A673 (cell line): ENCODE results near the gene TMED7. TPM values are rescaled to one million over a fixed set of nuclear protein-coding genes. Genes with fewer than 3 reads are reported as not detected.

ENCODE experiments used
- BruUV-seq: library from RNA; stranded (reverse); fragments of 400-500 nt; replicated peaks from 2 replicates; lab custom pipeline; 2021; lab: Mats Ljungman, UMichigan
- CTCF ChIA-PET: fragments of 300-600 bp; sonication (Branson Sonifier 250); formaldehyde crosslinking; loops from one replicate; lab custom pipeline; 2022; ENCODE audit warnings: antibody characterized with exemption; lab: Charles Lee
- POLR2A ChIA-PET: fragments of 300-600 bp; sonication (Branson Sonifier 250); formaldehyde crosslinking; loops from one replicate; lab custom pipeline; 2022; ENCODE audit warnings: antibody characterized with exemption; ENCODE audit not compliant: low non-redundant PET; lab: Charles Lee
- DNase-seq: peaks from one replicate; pipeline ENCODE4 v3.0.0-alpha.2; 2015; ENCODE audit warnings: low spot score
- H3K27ac ChIP-seq: fragments of 200-600 bp; sonication (generic); 2 replicates; pipeline ENCODE4 v1.5.1; 2016; ENCODE audit warnings: mixed run types, low read depth, mild to moderate bottlenecking, mixed read lengths, antibody characterized with exemption, low read length; ENCODE audit not compliant: poor library complexity, severe bottlenecking
- H3K27me3 ChIP-seq: fragments of 200-600 bp; sonication (generic); replicated peaks from 2 replicates; pipeline ENCODE4 v1.6.1; 2017; ENCODE audit warnings: mixed run types, low read depth, mild to moderate bottlenecking, mixed read lengths, antibody characterized with exemption, low read length; ENCODE audit not compliant: insufficient read depth, poor library complexity
- H3K36me3 ChIP-seq: fragments of 200-600 bp; sonication (generic); 2 replicates; pipeline ENCODE4 v1.6.1; 2016; ENCODE audit warnings: mixed run types, mild to moderate bottlenecking, mixed read lengths, antibody characterized with exemption, low read length; ENCODE audit not compliant: insufficient read depth, poor library complexity, severe bottlenecking
- H3K4me1 ChIP-seq: fragments of 200-600 bp; sonication (generic); 2 replicates; pipeline ENCODE4 v1.6.1; 2017; ENCODE audit warnings: mixed run types, mild to moderate bottlenecking, mixed read lengths, antibody characterized with exemption, low read length; ENCODE audit not compliant: insufficient read depth, poor library complexity, severe bottlenecking
- H3K4me3 ChIP-seq: fragments of 200-600 bp; sonication (generic); 2 replicates; pipeline ENCODE4 v1.5.1; 2016; ENCODE audit warnings: low read depth, mixed run types, mild to moderate bottlenecking, mixed read lengths, low read length; ENCODE audit not compliant: poor library complexity, severe bottlenecking
- H3K9me3 ChIP-seq: fragments of 200-600 bp; sonication (generic); 2 replicates; pipeline ENCODE4 v1.6.1; 2016; ENCODE audit warnings: mixed run types, low read depth, mild to moderate bottlenecking, mixed read lengths, antibody characterized with exemption, low read length; ENCODE audit not compliant: poor library complexity, severe bottlenecking
- CTCF ChIP-seq: fragments of 300-800, 200-600 bp; sonication (generic); conservative IDR thresholded peaks from 2 replicates; pipeline ENCODE4 v1.5.1; 2017; ENCODE audit warnings: low read depth, mild to moderate bottlenecking, antibody characterized with exemption, low read length, moderate library complexity, mixed read lengths
- EZH2 ChIP-seq: fragments of 200-600 bp; sonication (generic); IDR thresholded peaks from 2 replicates; pipeline ENCODE4 v1.6.1; 2017; ENCODE audit warnings: borderline replicate concordance, low read depth, mild to moderate bottlenecking, mixed read lengths, antibody characterized with exemption, low read length; ENCODE audit not compliant: poor library complexity, severe bottlenecking
- intact Hi-C: fragments of 100-400 bp; cut with micrococcal nuclease; formaldehyde crosslinking; loops from one replicate; pipeline ENCODE4 v1.10.0; 2022; ENCODE audit not compliant: unreplicated experiment
- total RNA-seq: library from RNA; stranded (reverse); gene quantifications from 2 replicates; pipeline ENCODE4 v1.2.3, GENCODE V29; 2021

Gene TMED7
- total RNA-seq, 1 experiment from 2014 or later: 62.8 TPM

- H3K4me1 ChIP-seq: peaks cover 7% of the 10 kb centered on the region
- no peak overlapping the region for H3K27ac ChIP-seq
- BruUV-seq: no TSS peak
- DNase-seq: no peak
- CTCF ChIA-PET: no interaction called here
- H3K27me3 ChIP-seq: no peaks in the 10 kb centered on the region
- H3K36me3 ChIP-seq: no peaks in the 10 kb centered on the region
- intact Hi-C loops: no loop called here
- POLR2A ChIA-PET: no interaction called here
- H3K9me3 ChIP-seq: no peaks in the 10 kb centered on the region
- no peak overlapping the region for H3K4me3 ChIP-seq
- no peak for TF ChIP-seq EZH2
- no peak for TF ChIP-seq CTCF
Measured at GRCh38 chr5:115636008-115636407, 10.2 kb upstream of the TMED7 start.

- Histone ChIP-seq H3K36me3 (no peaks in the 10 kb centered on the region), H3K4me3 (peak overlapping the region; percentile 13), H3K4me1 (peaks cover 7% of the 10 kb centered on the region), H3K27ac (no peak overlapping the region), H3K9me3 (no peaks in the 10 kb centered on the region), H3K27me3 (no peaks in the 10 kb centered on the region)
- peak; percentile 90 for DNase-seq
- TF ChIP-seq EZH2 (no peak), CTCF (peak; percentile 94)
- POLR2A ChIA-PET: no interaction called here
- no TSS peak for BruUV-seq
- intact Hi-C loops: loop anchor here (2.0 kb wide), 3 partner anchors 196 to 434 kb away; no protein-coding TSS in a partner anchor
- CTCF ChIA-PET: interaction anchor here (0.5 to 1.3 kb wide), 3 partner anchors 12 to 435 kb away, joined by 3 to 5 read pairs (median 3); no protein-coding TSS in a partner anchor
Measured at GRCh38 chr5:115634343-115635132, 8.7 kb upstream of the TMED7 start.

- Histone ChIP-seq H3K4me3 (no peak overlapping the region), H3K27me3 (no peaks in the 10 kb centered on the region), H3K9me3 (no peaks in the 10 kb centered on the region), H3K4me1 (peaks cover 15% of the 10 kb centered on the region), H3K36me3 (no peaks in the 10 kb centered on the region), H3K27ac (no peak overlapping the region)
- no TSS peak for BruUV-seq
- intact Hi-C loops: loop anchor here (10.0 kb wide), 1 partner anchor 1135 kb away; no protein-coding TSS in a partner anchor
- POLR2A ChIA-PET: no interaction called here
- CTCF ChIA-PET: no interaction called here
- TF ChIP-seq CTCF (no peak), EZH2 (no peak)
- no peak for DNase-seq
Measured at GRCh38 chr5:115629903-115630302, 4.1 kb upstream of the TMED7 start.
